Neural progenitor cell (in vitro differentiated cells): ENCODE results near the gene YKT6. TPM values are rescaled to one million over a fixed set of nuclear protein-coding genes. Genes with fewer than 3 reads are reported as not detected.

Source experiments
- DNase-seq: peaks from one replicate; pipeline ENCODE4 v3.0.0-alpha.2; 2016; ENCODE audit warnings: low spot score
- H2AFZ ChIP-seq: fragments of 200-600 bp; sonication (generic); replicated peaks from 2 replicates; pipeline ENCODE4 v1.6.1; 2016; ENCODE audit warnings: antibody characterized with exemption
- H3F3A ChIP-seq: fragments of 200-600 bp; sonication (generic); 2 replicates; pipeline ENCODE4 v1.6.1; 2016; ENCODE audit warnings: antibody characterized with exemption, low read depth
- H3K27ac ChIP-seq: fragments of 200-600 bp; sonication (generic); 2 replicates; pipeline ENCODE4 v1.5.1; 2016; ENCODE audit warnings: mild to moderate bottlenecking
- H3K27me3 ChIP-seq: fragments of 200-600 bp; sonication (generic); 2 replicates; pipeline ENCODE4 v1.6.1; 2016; ENCODE audit warnings: mild to moderate bottlenecking, moderate library complexity
- H3K36me3 ChIP-seq: fragments of 200-600 bp; sonication (generic); 2 replicates; pipeline ENCODE4 v1.5.1; 2016
- H3K4me1 ChIP-seq: fragments of 200-600 bp; sonication (generic); 2 replicates; pipeline ENCODE4 v1.6.1; 2016; ENCODE audit warnings: mixed run types
- H3K4me2 ChIP-seq: fragments of 200-600 bp; sonication (generic); 2 replicates; pipeline ENCODE4 v1.6.1; 2016
- H3K4me3 ChIP-seq: fragments of 200-600 bp; sonication (generic); 2 replicates; pipeline ENCODE4 v1.5.1; 2016
- H3K79me2 ChIP-seq: fragments of 200-600 bp; sonication (generic); 2 replicates; pipeline ENCODE4 v1.6.1; 2016; ENCODE audit warnings: low read depth
- H3K9ac ChIP-seq: fragments of 200-600 bp; sonication (generic); 2 replicates; pipeline ENCODE4 v1.6.1; 2016
- H3K9me3 ChIP-seq: fragments of 200-600 bp; sonication (generic); 2 replicates; pipeline ENCODE4 v1.5.1; 2016; ENCODE audit warnings: low read depth
- H4K20me1 ChIP-seq: fragments of 200-600 bp; sonication (generic); 2 replicates; pipeline ENCODE4 v1.6.1; 2016; ENCODE audit warnings: low read depth
- H3K27ac Mint-ChIP-seq: 3 replicates; pipeline ENCODE4 v1.8.0; 2021; ENCODE audit warnings: mixed read lengths
- H3K27me3 Mint-ChIP-seq: 2 replicates; pipeline ENCODE4 v1.8.0; 2022; ENCODE audit warnings: low read depth, mild to moderate bottlenecking, inconsistent platforms, moderate library complexity, mixed read lengths; ENCODE audit not compliant: insufficient read depth
- H3K36me3 Mint-ChIP-seq: 3 replicates; pipeline ENCODE4 v1.8.0; 2021; ENCODE audit warnings: mixed read lengths
- H3K4me1 Mint-ChIP-seq: 3 replicates; pipeline ENCODE4 v1.8.0; 2021; ENCODE audit warnings: mixed read lengths
- H3K4me3 Mint-ChIP-seq: 3 replicates; pipeline ENCODE4 v1.8.0; 2021; ENCODE audit warnings: mild to moderate bottlenecking, moderate library complexity, mixed read lengths
- H3K9me3 Mint-ChIP-seq: 3 replicates; pipeline ENCODE4 v1.8.0; 2020; ENCODE audit warnings: mixed read lengths
- CTCF ChIP-seq: fragments of 200-600 bp; sonication (generic); IDR thresholded peaks from 2 replicates; pipeline ENCODE4 v1.5.1; 2017; ENCODE audit warnings: antibody characterized with exemption, mild to moderate bottlenecking
- EZH2 ChIP-seq: fragments of 200-600 bp; sonication (generic); IDR thresholded peaks from 2 replicates; pipeline ENCODE4 v1.6.1; 2017; ENCODE audit warnings: antibody characterized with exemption, mild to moderate bottlenecking, moderate library complexity
- EZH2phosphoT487 ChIP-seq: fragments of 200-600 bp; sonication (generic); IDR thresholded peaks from 2 replicates; pipeline ENCODE4 v1.6.1; 2017; ENCODE audit warnings: antibody characterized with exemption
- total RNA-seq: library from RNA; depleted of rRNA; stranded (reverse); fragments of >200 nt; gene quantifications from 2 replicates; pipeline ENCODE4 v1.2.3, GENCODE V29; 2015; ENCODE audit warnings: low replicate concordance

Gene YKT6
- total RNA-seq, 1 donor from 2014 or later, result 43.8 TPM

GRCh38 chr7:44225566-44226395 is 25.0 kb downstream of the YKT6 start:
- no peaks in the 10 kb centered on the region for H3K9me3 Mint-ChIP-seq
- Histone ChIP-seq H3K4me1 (peaks cover 26% of the 10 kb centered on the region), H3F3A (no peaks in the 10 kb centered on the region), H3K9ac (no peak overlapping the region), H3K79me2 (no peaks in the 10 kb centered on the region), H2AFZ (no peak overlapping the region), H3K4me2 (no peak overlapping the region), H3K4me3 (no peak overlapping the region), H3K27me3 (no peaks in the 10 kb centered on the region), H3K27ac (no peak overlapping the region), H4K20me1 (no peaks in the 10 kb centered on the region), H3K36me3 (no peaks in the 10 kb centered on the region), H3K9me3 (no peaks in the 10 kb centered on the region)
- no peak for DNase-seq
- peaks cover 11% of the 10 kb centered on the region for H3K27me3 Mint-ChIP-seq
- TF ChIP-seq CTCF (no peak), EZH2 (no peak), EZH2phosphoT487 (no peak)
- H3K4me1 Mint-ChIP-seq, result peaks cover 27% of the 10 kb centered on the region
- H3K36me3 Mint-ChIP-seq, result no peaks in the 10 kb centered on the region
- H3K4me3 Mint-ChIP-seq, result no peak overlapping the region
- peak overlapping the region; percentile 42 for H3K27ac Mint-ChIP-seq

- Mint-ChIP-seq H3K4me1 (peaks cover 27% of the 10 kb centered on the region), H3K4me3 (no peak overlapping the region), H3K36me3 (no peaks in the 10 kb centered on the region), H3K9me3 (no peaks in the 10 kb centered on the region), H3K27ac (peak overlapping the region; percentile 42), H3K27me3 (peaks cover 9% of the 10 kb centered on the region)
- Histone ChIP-seq H4K20me1 (no peaks in the 10 kb centered on the region), H3K9me3 (no peaks in the 10 kb centered on the region), H3K9ac (no peak overlapping the region), H3K27me3 (no peaks in the 10 kb centered on the region), H3F3A (no peaks in the 10 kb centered on the region), H3K36me3 (no peaks in the 10 kb centered on the region), H2AFZ (no peak overlapping the region), H3K79me2 (no peaks in the 10 kb centered on the region), H3K4me2 (no peak overlapping the region), H3K27ac (no peak overlapping the region), H3K4me1 (peaks cover 25% of the 10 kb centered on the region), H3K4me3 (no peak overlapping the region)
- DNase-seq, result no peak
- TF ChIP-seq EZH2, result no peak
- TF ChIP-seq CTCF, result no peak
- TF ChIP-seq EZH2phosphoT487, result no peak
Measured at GRCh38 chr7:44226396-44226753, 25.6 kb downstream of the YKT6 start.

GRCh38 chr7:44227911-44228310 is 27.1 kb downstream of the YKT6 start:
- H3K27ac Mint-ChIP-seq, result no peak overlapping the region
- no peaks in the 10 kb centered on the region for H3K36me3 Mint-ChIP-seq
- no peaks in the 10 kb centered on the region for H4K20me1 ChIP-seq
- peaks cover 19% of the 10 kb centered on the region for H3K4me1 Mint-ChIP-seq
- H3K4me3 ChIP-seq, result no peak overlapping the region
- H3F3A ChIP-seq, result no peaks in the 10 kb centered on the region
- H3K79me2 ChIP-seq, result no peaks in the 10 kb centered on the region
- H3K27ac ChIP-seq, result no peak overlapping the region
- H3K4me3 Mint-ChIP-seq, result no peak overlapping the region
- H3K27me3 Mint-ChIP-seq, result peaks cover 6% of the 10 kb centered on the region
- no peaks in the 10 kb centered on the region for H3K36me3 ChIP-seq
- no peak overlapping the region for H2AFZ ChIP-seq
- peaks cover 20% of the 10 kb centered on the region for H3K4me1 ChIP-seq
- H3K9me3 Mint-ChIP-seq, result no peaks in the 10 kb centered on the region
- H3K27me3 ChIP-seq, result no peaks in the 10 kb centered on the region
- no peak for DNase-seq
- no peak overlapping the region for H3K9ac ChIP-seq
- H3K9me3 ChIP-seq, result no peaks in the 10 kb centered on the region
- no peak overlapping the region for H3K4me2 ChIP-seq
- no peak for TF ChIP-seq EZH2
- no peak for TF ChIP-seq EZH2phosphoT487
- no peak for TF ChIP-seq CTCF
